Measurements from ENCODE around the gene SLBP. TPM values are rescaled to one million over a fixed set of nuclear protein-coding genes. Genes with fewer than 3 reads are reported as not detected.

The SLBP gene
- total and polyA plus RNA-seq, 2 of the 8 experiments (the other 6 are each of a cell fraction or from before 2014, with no cell fraction given), result 44.1 to 49.0 TPM

- Histone ChIP-seq H4K8ac (ENCODE audit: extremely low read depth, insufficient read depth, low read length) (no peak overlapping the region), H3K79me1 (ENCODE audit: low read depth, low read length) (peaks cover 14% of the 10 kb centered on the region), H2AFZ (ENCODE audit: low read length) (no peak overlapping the region), H3K9me3 (ENCODE audit: insufficient read depth in 2 of 2, low read depth in 1 of 2, low read length in 1 of 2) (no peaks in the 10 kb centered on the region), H2BK20ac (ENCODE audit: low read length) (no peak overlapping the region), H3K23me2 (ENCODE audit: low read depth, low read length) (peaks cover 12% of the 10 kb centered on the region; the same call in 1 of the 2 replicates), H4K5ac (ENCODE audit: insufficient read length, low read depth, low read length) (no peak overlapping the region), H2BK5ac (ENCODE audit: low read depth, low read length) (no peak overlapping the region), H3K14ac (ENCODE audit: insufficient read length) (no peak overlapping the region), H3K18ac (ENCODE audit: extremely low read depth, low read length) (no peak overlapping the region), H3K36me3 (ENCODE audit: control insufficient read depth in 2 of 4, insufficient read depth in 4 of 4, low read length in 3 of 4) (peaks cover 3 to 10% (median 7%) of the 10 kb centered on the region in 4 experiments; a peak in 7 of 8 replicates), H3K27ac (ENCODE audit: low read depth, low read length) (no peak overlapping the region), H2BK12ac (ENCODE audit: low read depth, low read length) (no peak overlapping the region), H3K4me1 (replicated peaks in 1 of 4; ENCODE audit: control insufficient read depth in 3 of 4, insufficient read depth in 4 of 4, low read length in 3 of 4) (peaks cover 0 to 12% (median 3%) of the 10 kb centered on the region in 4 experiments; a peak in 4 of 7 replicates), H3K56ac (replicated peaks; ENCODE audit: insufficient read length, low read depth, low read length) (no peak overlapping the region), H3K4me3 (ENCODE audit: extremely low read depth in 1 of 4, insufficient read depth in 2 of 4, low read depth in 3 of 4, low read length in 4 of 4) (no peak overlapping the region), H3K9ac (replicated peaks in 1 of 4; ENCODE audit: extremely low read depth in 1 of 4, low read depth in 3 of 4, low read length in 3 of 4) (no peak overlapping the region), H4K20me1 (replicated peaks in 1 of 2; ENCODE audit: control insufficient read depth in 1 of 2, insufficient read depth in 2 of 2, low read length in 2 of 2) (peaks cover 3 to 28% of the 10 kb centered on the region in 2 experiments), H3K27me3 (replicated peaks in 1 of 4; ENCODE audit: control insufficient read depth in 3 of 4, extremely low read depth in 1 of 4, insufficient read depth in 3 of 4, low read length in 3 of 4) (no peaks in the 10 kb centered on the region), H4K91ac (replicated peaks; ENCODE audit: insufficient read length, low read length) (no peak overlapping the region), H3K4ac (replicated peaks; ENCODE audit: insufficient read length, low read depth, low read length) (no peak overlapping the region), H2BK15ac (ENCODE audit: low read length) (no peak overlapping the region), H2BK120ac (replicated peaks; ENCODE audit: low read depth, low read length) (no peak overlapping the region), H3K79me2 (ENCODE audit: control insufficient read depth in 1 of 2, insufficient read depth in 2 of 2, low read length in 2 of 2) (peaks cover 9 to 23% of the 10 kb centered on the region in 2 experiments), H3K4me2 (ENCODE audit: insufficient read depth in 1 of 2, low read depth in 2 of 2, low read length in 2 of 2) (no peak overlapping the region; a peak in 1 of 4 replicates), H3K23ac (ENCODE audit: insufficient read length) (no peak overlapping the region), H2AK5ac (ENCODE audit: low read depth, low read length) (no peak overlapping the region)
- 86% methylated on average over 9 of the region's 9 CpGs; no CpG with 5 or more reads in 1 of the 2 experiments for WGBS, 2 experiments (ENCODE audit: extremely low coverage in 1 of 2, insufficient coverage in 1 of 2, insufficient read length in 1 of 2, insufficient replicate concordance in 2 of 2, low coverage in 1 of 2, low lambda C conversion rate in 2 of 2, missing lambda C conversion rate in 1 of 2)
- no peak for DNase-seq (ENCODE audit: low read depth in 1 of 2, low spot score in 2 of 2)
- no peak for FAIRE-seq
- ChIA-PET POLR2A (ENCODE audit: partially characterized antibody) (interaction anchor here (0.8 to 7.9 kb wide), 3 partner anchors 8 to 25 kb away, joined by 3 to 100 read pairs (median 3); partner anchors contain the start of genes TACC3 and TMEM129), CTCF (ENCODE audit: partially characterized antibody) (interaction anchor here (0.6 to 3.0 kb wide), 5 partner anchors 13 to 56 kb away, joined by 3 to 13 read pairs (median 5); no protein-coding TSS in a partner anchor)
- TF ChIP-seq POU5F1 (IDR thresholded peaks at IDR 0.05; ENCODE audit: low read depth, low read length), result peak; percentile 45; the same call in 1 of the 2 replicates
- no peak for TF ChIP-seq TAF7 (optimal IDR thresholded peaks at IDR 0.05; ENCODE audit: borderline replicate concordance, low read depth, low read length)
These were observed 2.3 kb upstream of the SLBP start for GRCh38 chr4:1714303-1715001.

All from H1 (cell line).